ENCODE results near the gene ADCK1. TPM values are rescaled to one million over a fixed set of nuclear protein-coding genes. Genes with fewer than 3 reads are reported as not detected.

The ADCK1 gene
- total RNA-seq, 1 experiment from 2014 or later: 8.3 TPM

DNA sequence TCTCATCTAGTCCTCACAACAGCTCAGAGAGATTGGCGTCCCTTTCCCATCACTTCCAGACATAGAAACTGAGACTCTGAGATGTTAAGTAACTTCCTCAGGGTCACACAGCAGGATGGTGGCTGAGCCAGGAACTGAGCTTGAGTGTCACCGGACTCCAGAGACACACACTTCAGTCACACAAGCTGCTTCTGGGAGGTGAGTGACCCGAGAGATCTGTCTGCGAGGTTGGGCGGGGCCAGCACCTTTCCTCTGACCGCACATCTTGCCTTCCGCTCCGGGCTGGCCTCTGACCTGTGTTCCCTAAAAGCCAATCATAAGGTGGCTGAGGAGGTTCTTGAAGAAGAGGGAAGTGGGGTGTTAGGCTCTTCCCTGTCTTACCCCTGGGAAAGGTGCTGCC, 72.2 kb downstream of the ADCK1 start:
- intact Hi-C loops (cut with micrococcal nuclease; ENCODE audit: unreplicated experiment): no loop called here
- H3K4me1 ChIP-seq (ENCODE audit: insufficient read depth, low read length, poor library complexity, severe bottlenecking): no peaks in the 10 kb centered on the region
- no peak for DNase-seq (ENCODE audit: low spot score)
- POLR2A ChIA-PET (ENCODE audit: low non-redundant PET): no interaction called here
- CTCF ChIA-PET: no interaction called here
- BruUV-seq (replicated peaks): no TSS peak
- H3K4me3 ChIP-seq (ENCODE audit: low read depth, low read length, poor library complexity, severe bottlenecking): no peak overlapping the region
- no peaks in the 10 kb centered on the region for H3K27me3 ChIP-seq (replicated peaks; ENCODE audit: insufficient read depth, low read depth, low read length, poor library complexity)
- no peak for TF ChIP-seq EZH2 (IDR thresholded peaks at IDR 0.05; ENCODE audit: borderline replicate concordance, low read depth, low read length, poor library complexity, severe bottlenecking)
- no peak for TF ChIP-seq CTCF (conservative IDR thresholded peaks at IDR 0.05; ENCODE audit: low read depth, low read length)
- no peaks in the 10 kb centered on the region for H3K9me3 ChIP-seq (ENCODE audit: low read depth, low read length, poor library complexity, severe bottlenecking)
- no peak overlapping the region for H3K27ac ChIP-seq (ENCODE audit: low read depth, low read length, poor library complexity, severe bottlenecking)
- H3K36me3 ChIP-seq (ENCODE audit: insufficient read depth, low read length, poor library complexity, severe bottlenecking): no peaks in the 10 kb centered on the region

DNA sequence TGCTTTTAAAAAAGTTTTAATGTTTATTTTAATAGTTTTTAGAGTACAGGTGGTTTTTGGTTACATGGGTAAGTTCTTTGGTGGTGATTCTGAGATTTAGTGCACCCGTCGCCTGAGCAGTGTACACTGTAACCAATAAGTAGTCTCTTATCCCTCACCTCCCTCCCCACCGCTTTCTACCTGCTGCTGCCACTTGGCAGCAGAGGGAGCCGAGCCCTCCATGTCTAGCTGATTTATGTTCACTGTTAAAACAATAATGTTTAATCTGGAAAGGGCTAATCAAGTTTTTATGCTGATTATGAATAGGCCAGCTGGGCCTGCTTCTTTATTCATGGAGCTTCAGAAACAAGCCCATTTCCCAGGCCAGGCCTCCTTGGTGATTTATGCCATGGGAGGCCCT, 73.1 kb downstream of the ADCK1 start:
- no peaks in the 10 kb centered on the region for H3K9me3 ChIP-seq (ENCODE audit: low read depth, low read length, poor library complexity, severe bottlenecking)
- BruUV-seq (replicated peaks): no TSS peak
- no peak for DNase-seq (ENCODE audit: low spot score)
- H3K27me3 ChIP-seq (replicated peaks; ENCODE audit: insufficient read depth, low read depth, low read length, poor library complexity): no peaks in the 10 kb centered on the region
- TF ChIP-seq CTCF (conservative IDR thresholded peaks at IDR 0.05; ENCODE audit: low read depth, low read length): no peak
- no peak for TF ChIP-seq EZH2 (IDR thresholded peaks at IDR 0.05; ENCODE audit: borderline replicate concordance, low read depth, low read length, poor library complexity, severe bottlenecking)
- ChIA-PET CTCF (no interaction called here), POLR2A (ENCODE audit: low non-redundant PET) (no interaction called here)
- intact Hi-C loops (cut with micrococcal nuclease; ENCODE audit: unreplicated experiment): no loop called here
- no peak overlapping the region for H3K4me3 ChIP-seq (ENCODE audit: low read depth, low read length, poor library complexity, severe bottlenecking)
- H3K4me1 ChIP-seq (ENCODE audit: insufficient read depth, low read length, poor library complexity, severe bottlenecking): no peaks in the 10 kb centered on the region
- H3K27ac ChIP-seq (ENCODE audit: low read depth, low read length, poor library complexity, severe bottlenecking): no peak overlapping the region
- no peaks in the 10 kb centered on the region for H3K36me3 ChIP-seq (ENCODE audit: insufficient read depth, low read length, poor library complexity, severe bottlenecking)

GRCh38 chr14:77878783-77879182, 78.9 kb downstream of the ADCK1 start:
- CTCF ChIA-PET: interaction anchor here (0.7 kb wide), 1 partner anchor 905 kb away, joined by 3 read pairs; no protein-coding TSS in a partner anchor
- peaks cover 13% of the 10 kb centered on the region for H3K4me1 ChIP-seq (ENCODE audit: insufficient read depth, low read length, poor library complexity, severe bottlenecking)
- no peak overlapping the region for H3K4me3 ChIP-seq (ENCODE audit: low read depth, low read length, poor library complexity, severe bottlenecking)
- no peaks in the 10 kb centered on the region for H3K27me3 ChIP-seq (replicated peaks; ENCODE audit: insufficient read depth, low read depth, low read length, poor library complexity)
- no peaks in the 10 kb centered on the region for H3K9me3 ChIP-seq (ENCODE audit: low read depth, low read length, poor library complexity, severe bottlenecking)
- H3K27ac ChIP-seq (ENCODE audit: low read depth, low read length, poor library complexity, severe bottlenecking): no peak overlapping the region
- no peak for TF ChIP-seq EZH2 (IDR thresholded peaks at IDR 0.05; ENCODE audit: borderline replicate concordance, low read depth, low read length, poor library complexity, severe bottlenecking)
- TF ChIP-seq CTCF (conservative IDR thresholded peaks at IDR 0.05; ENCODE audit: low read depth, low read length): no peak
- no TSS peak for BruUV-seq (replicated peaks)
- intact Hi-C loops (cut with micrococcal nuclease; ENCODE audit: unreplicated experiment): no loop called here
- DNase-seq (ENCODE audit: low spot score): no peak
- H3K36me3 ChIP-seq (ENCODE audit: insufficient read depth, low read length, poor library complexity, severe bottlenecking): no peaks in the 10 kb centered on the region
- POLR2A ChIA-PET (ENCODE audit: low non-redundant PET): no interaction called here

Data from A673 (cell line).